Measurements from ENCODE around the gene ODAD3.
"Not testable (repeated sequence)": the region's sequence is repeated elsewhere in the genome, so short reads cannot be mapped to it uniquely, and the experiment has no call there.

- not testable (repeated sequence) for TF ChIP-seq CTCF (conservative IDR thresholded peaks at IDR 0.05; ENCODE audit: low read depth, low read length); EZH2 (IDR thresholded peaks at IDR 0.05; ENCODE audit: low read length, unreplicated experiment); EZH2phosphoT487 (IDR thresholded peaks at IDR 0.05; ENCODE audit: borderline replicate concordance, low read length)
Observed at GRCh38 chr19:11468266-11468845, 33.4 kb upstream of the ODAD3 start.
